SK-N-DZ (cell line): ENCODE measurements around the gene COTL1.
"Not testable (repeated sequence)": the region's sequence is repeated elsewhere in the genome, so short reads cannot be mapped to it uniquely, and the experiment has no call there.

Experiments
- DNase-seq: peaks from one replicate; pipeline ENCODE4 v3.0.0-alpha.2; 2015; ENCODE audit warnings: low spot score

The COTL1 gene

GRCh38 chr16:84572096-84572495 is 45.8 kb downstream of the COTL1 start:
- no peak for DNase-seq

- DNase-seq: no peak
These were observed 46.4 kb downstream of the COTL1 start for GRCh38 chr16:84571506-84571905.

GRCh38 chr16:84570739-84571403 is 47.0 kb downstream of the COTL1 start:
- DNase-seq: no peak

GRCh38 chr16:84569382-84569987 is 48.4 kb downstream of the COTL1 start:
- DNase-seq: no peak

- no peak for DNase-seq
These were observed 49.8 kb downstream of the COTL1 start for GRCh38 chr16:84568066-84568465.

GRCh38 chr16:84567286-84567962 is 50.5 kb downstream of the COTL1 start:
- DNase-seq: no peak

- no peak for DNase-seq
These were observed 51.2 kb downstream of the COTL1 start for GRCh38 chr16:84566545-84567257.

- DNase-seq: no peak
These were observed 52.0 kb downstream of the COTL1 start for GRCh38 chr16:84565669-84566495.

- no peak for DNase-seq
These were observed 54.0 kb downstream of the COTL1 start for GRCh38 chr16:84563786-84564420.

GRCh38 chr16:84563064-84563715 is 54.7 kb downstream of the COTL1 start:
- DNase-seq: no peak

- DNase-seq: no peak
These were observed 55.6 kb downstream of the COTL1 start for GRCh38 chr16:84562174-84562815.

- no peak for DNase-seq
These were observed 56.6 kb downstream of the COTL1 start for GRCh38 chr16:84561291-84561690.

GRCh38 chr16:84560269-84560668 is 57.6 kb downstream of the COTL1 start:
- DNase-seq: no peak

- no peak for DNase-seq
These were observed 58.5 kb downstream of the COTL1 start for GRCh38 chr16:84559311-84559932.

GRCh38 chr16:84558850-84559249 is 59.0 kb downstream of the COTL1 start:
- DNase-seq: not testable (repeated sequence)

GRCh38 chr16:84557504-84557903 is 60.4 kb downstream of the COTL1 start:
- no peak for DNase-seq

GRCh38 chr16:84557059-84557458 is 60.8 kb downstream of the COTL1 start:
- no peak for DNase-seq

GRCh38 chr16:84555418-84556196 is 62.3 kb downstream of the COTL1 start:
- no peak for DNase-seq
